T-cell (primary cell): ENCODE measurements around the gene DIP2C. TPM values are rescaled to one million over a fixed set of nuclear protein-coding genes. Genes with fewer than 3 reads are reported as not detected.

Experiments
- ATAC-seq, 4 experiments: fragments of 200-7000 bp in 3 of 4; fragments of 150-1000 bp in 1 of 4; cut with Tn5 transposase; replicated peaks in 1 of 4; 1 replicate in 3 of 4; 2 replicates in 1 of 4; pipeline ENCODE4 v1.10.0; 2021; ENCODE audit warnings: moderate library complexity in 3 of 4, mild to moderate bottlenecking in 2 of 4, moderate number of reproducible peaks in 1 of 4
- CTCF ChIA-PET, 2 donors: fragments of 300-600 bp; sonication (Branson Sonifier 250); formaldehyde crosslinking; loops; one replicate each; lab custom pipeline; 2022; ENCODE audit warnings: antibody characterized with exemption in 2 of 2; lab: Charles Lee
- POLR2A ChIA-PET, 2 donors: fragments of 300-600 bp; sonication (Branson Sonifier 250); formaldehyde crosslinking; loops; one replicate each; lab custom pipeline; 2022; ENCODE audit warnings: antibody characterized with exemption in 2 of 2; lab: Charles Lee
- DNase-seq, 35 experiments: peaks; one replicate each; pipeline versions ENCODE4 v3.0.0 to v3.0.0-alpha.2; 2013 to 2023
- H3K27ac ChIP-seq: one replicate; pipeline ENCODE4 v1.5.1; 2013; ENCODE audit warnings: low read length
- H3K27me3 ChIP-seq, 2 experiments: replicated peaks in 1 of 2; 1 replicate in 1 of 2; 2 replicates in 1 of 2; pipeline versions ENCODE4 v1.6.1 to v1.7.0; 2013; ENCODE audit warnings: low read length in 1 of 2, mixed read lengths in 1 of 2; ENCODE audit not compliant: control insufficient read depth in 2 of 2, insufficient read depth in 2 of 2; ENCODE audit errors: extremely low read depth in 1 of 2
- H3K36me3 ChIP-seq, 2 donors: 1 replicate in 1 of 2; 2 replicates in 1 of 2; pipeline versions ENCODE4 v1.6.1 to v1.7.0; 2013; ENCODE audit warnings: low read length in 1 of 2; ENCODE audit not compliant: control insufficient read depth in 2 of 2, insufficient read depth in 1 of 2; ENCODE audit errors: extremely low read depth in 1 of 2
- H3K4me1 ChIP-seq, 2 experiments: 1 replicate in 1 of 2; 2 replicates in 1 of 2; pipeline versions ENCODE4 v1.6.1 to v1.7.0; 2013; ENCODE audit warnings: low read length in 2 of 2, mixed read lengths in 1 of 2; ENCODE audit not compliant: insufficient read depth in 2 of 2, control insufficient read depth in 1 of 2; ENCODE audit errors: extremely low read depth in 1 of 2
- H3K4me3 ChIP-seq, 2 donors: 1 replicate in 1 of 2; 2 replicates in 1 of 2; pipeline versions ENCODE4 v1.5.1 to v1.7.0; 2013; ENCODE audit warnings: mild to moderate bottlenecking in 2 of 2, low read length in 1 of 2, moderate library complexity in 1 of 2; ENCODE audit not compliant: control insufficient read depth in 1 of 2; ENCODE audit errors: extremely low read depth in 1 of 2
- H3K9me3 ChIP-seq: 2 replicates; pipeline ENCODE4 v1.7.0; 2013
- H3K27ac Mint-ChIP-seq, 2 donors: one replicate each; pipeline ENCODE4 v1.8.0; 2020 to 2021; ENCODE audit warnings: mild to moderate bottlenecking in 2 of 2, mixed read lengths in 2 of 2
- H3K27me3 Mint-ChIP-seq, 2 donors: one replicate each; pipeline ENCODE4 v1.8.0; 2021 to 2022; ENCODE audit warnings: mixed read lengths in 2 of 2
- H3K36me3 Mint-ChIP-seq: one replicate; pipeline ENCODE4 v1.8.0; 2021; ENCODE audit warnings: mixed read lengths
- H3K4me1 Mint-ChIP-seq, 3 donors: one replicate each; pipeline ENCODE4 v1.8.0; 2020 to 2022; ENCODE audit warnings: mixed read lengths in 3 of 3, mild to moderate bottlenecking in 1 of 3
- H3K4me3 Mint-ChIP-seq, 3 donors: one replicate each; pipeline ENCODE4 v1.8.0; 2020 to 2022; ENCODE audit warnings: mild to moderate bottlenecking in 3 of 3, mixed read lengths in 3 of 3, moderate library complexity in 3 of 3
- H3K9me3 Mint-ChIP-seq, 3 donors: one replicate each; pipeline ENCODE4 v1.8.0; 2020 to 2022; ENCODE audit warnings: mixed read lengths in 3 of 3
- WGBS: methylation state at CpG from one replicate; pipeline ENCODE4 v1.1.5; 2013; ENCODE audit warnings: missing lambda C conversion rate; ENCODE audit not compliant: insufficient coverage; 5-methylcytosine and 5-hydroxymethylcytosine counted together
- total RNA-seq, 35 experiments: library from RNA in 6 of 35; stranded (reverse) in 6 of 35; fragments of 120-200 nt in 1 of 35; gene quantifications; one replicate each; pipeline versions ENCODE4 v1.2.1 to v1.2.4 and lab custom pipeline; 2013 to 2026

Gene DIP2C
- total RNA-seq, 5 donors from 2014 or later (not counting 1 experiment from before 2014, with no cell fraction given): 2.7 to 7.4 (median 4.5) TPM

GRCh38 chr10:421170-421569, 268.3 kb downstream of the DIP2C start:
- WGBS: 88% methylated on average over 4 of the region's 8 CpGs
- no peak for ATAC-seq
- CTCF ChIA-PET: no interaction called here

GRCh38 chr10:420154-421121, 269.0 kb downstream of the DIP2C start:
- no peaks in the 10 kb centered on the region for H3K9me3 Mint-ChIP-seq
- Histone ChIP-seq H3K4me3 (no peak overlapping the region), H3K4me1 (no peaks in the 10 kb centered on the region), H3K9me3 (no peaks in the 10 kb centered on the region), H3K36me3 (no peaks in the 10 kb centered on the region), H3K27me3 (no peaks in the 10 kb centered on the region), H3K27ac (no peak overlapping the region)
- no peak for DNase-seq
- 95% methylated on average over 41 of the region's 46 CpGs for WGBS
- ATAC-seq: no peak
- POLR2A ChIA-PET: no interaction called here
- no peak overlapping the region for H3K4me3 Mint-ChIP-seq
- peaks cover 8% of the 10 kb centered on the region for H3K36me3 Mint-ChIP-seq
- no peaks in the 10 kb centered on the region for H3K27me3 Mint-ChIP-seq
- H3K4me1 Mint-ChIP-seq: peaks cover 0 to 3% (median 0%) of the 10 kb centered on the region in 3 donors
- CTCF ChIA-PET: no interaction called here
- H3K27ac Mint-ChIP-seq: no peak overlapping the region

More at GRCh38 chr10:421170-421569, 268.3 kb downstream of the DIP2C start:
- H3K4me1 ChIP-seq: peaks cover 0 to under 1% of the 10 kb centered on the region in 2 experiments
- Mint-ChIP-seq H3K36me3 (peaks cover 8% of the 10 kb centered on the region), H3K9me3 (no peaks in the 10 kb centered on the region), H3K4me1 (peaks cover 0 to 5% (median 3%) of the 10 kb centered on the region in 3 donors), H3K27ac (no peak overlapping the region), H3K4me3 (no peak overlapping the region), H3K27me3 (no peaks in the 10 kb centered on the region)
- H3K4me3 ChIP-seq: no peak overlapping the region
- no peak for DNase-seq
- no peaks in the 10 kb centered on the region for H3K27me3 ChIP-seq
- H3K27ac ChIP-seq: no peak overlapping the region
- H3K9me3 ChIP-seq: no peaks in the 10 kb centered on the region
- no peaks in the 10 kb centered on the region for H3K36me3 ChIP-seq
- POLR2A ChIA-PET: no interaction called here

GRCh38 chr10:418894-419293, 270.6 kb downstream of the DIP2C start:
- Mint-ChIP-seq H3K27ac (no peak overlapping the region), H3K4me1 (peaks cover 0 to 3% (median 0%) of the 10 kb centered on the region in 3 donors), H3K4me3 (no peak overlapping the region), H3K36me3 (peaks cover 8% of the 10 kb centered on the region), H3K27me3 (no peaks in the 10 kb centered on the region), H3K9me3 (no peaks in the 10 kb centered on the region)
- Histone ChIP-seq H3K9me3 (no peaks in the 10 kb centered on the region), H3K27ac (no peak overlapping the region), H3K27me3 (no peaks in the 10 kb centered on the region), H3K36me3 (no peaks in the 10 kb centered on the region), H3K4me1 (no peaks in the 10 kb centered on the region), H3K4me3 (no peak overlapping the region)
- DNase-seq (no peak), ATAC-seq (no peak)
- CTCF ChIA-PET: no interaction called here
- POLR2A ChIA-PET: no interaction called here
- 95% methylated on average over 16 of the region's 19 CpGs for WGBS

- Mint-ChIP-seq H3K36me3 (peaks cover 8% of the 10 kb centered on the region), H3K27me3 (no peaks in the 10 kb centered on the region), H3K9me3 (no peaks in the 10 kb centered on the region), H3K4me1 (peaks cover 0 to 3% (median 0%) of the 10 kb centered on the region in 3 donors), H3K27ac (no peak overlapping the region), H3K4me3 (no peak overlapping the region)
- no peaks in the 10 kb centered on the region for H3K4me1 ChIP-seq
- H3K4me3 ChIP-seq: no peak overlapping the region
- no peaks in the 10 kb centered on the region for H3K36me3 ChIP-seq
- ATAC-seq: no peak
- WGBS: 91% methylated on average over 13 of the region's 15 CpGs
- no peak overlapping the region for H3K27ac ChIP-seq
- ChIA-PET CTCF (no interaction called here), POLR2A (no interaction called here)
- H3K27me3 ChIP-seq: no peaks in the 10 kb centered on the region
- no peak for DNase-seq
- H3K9me3 ChIP-seq: no peaks in the 10 kb centered on the region
Measured at GRCh38 chr10:418226-418625, 271.2 kb downstream of the DIP2C start.

- Mint-ChIP-seq H3K27ac (no peak overlapping the region), H3K4me1 (peaks cover 0 to under 1% (median 0%) of the 10 kb centered on the region in 3 donors), H3K4me3 (no peak overlapping the region), H3K9me3 (no peaks in the 10 kb centered on the region), H3K36me3 (peaks cover 10% of the 10 kb centered on the region), H3K27me3 (no peaks in the 10 kb centered on the region)
- ATAC-seq (no peak), DNase-seq (no peak)
- no peaks in the 10 kb centered on the region for H3K27me3 ChIP-seq
- 75% methylated on average over 9 of the region's 13 CpGs for WGBS
- POLR2A ChIA-PET: no interaction called here
- H3K4me1 ChIP-seq: no peaks in the 10 kb centered on the region
- no peaks in the 10 kb centered on the region for H3K36me3 ChIP-seq
- no peak overlapping the region for H3K4me3 ChIP-seq
- CTCF ChIA-PET: no interaction called here
- H3K9me3 ChIP-seq: no peaks in the 10 kb centered on the region
- no peak overlapping the region for H3K27ac ChIP-seq
Measured at GRCh38 chr10:416091-416515, 273.4 kb downstream of the DIP2C start.

- H3K4me1 Mint-ChIP-seq: peaks cover 0 to 4% (median 0%) of the 10 kb centered on the region in 3 donors
- Histone ChIP-seq H3K27ac (no peak overlapping the region), H3K36me3 (peaks cover 0 to 5% of the 10 kb centered on the region in 2 donors), H3K9me3 (no peaks in the 10 kb centered on the region), H3K27me3 (no peaks in the 10 kb centered on the region), H3K4me1 (no peaks in the 10 kb centered on the region), H3K4me3 (no peak overlapping the region)
- H3K27me3 Mint-ChIP-seq: peaks cover 0 to 7% of the 10 kb centered on the region in 2 donors
- 84% methylated on average over 20 of the region's 26 CpGs for WGBS
- ChIA-PET POLR2A (no interaction called here), CTCF (no interaction called here)
- no peak overlapping the region for H3K27ac Mint-ChIP-seq
- H3K9me3 Mint-ChIP-seq: no peaks in the 10 kb centered on the region
- H3K36me3 Mint-ChIP-seq: peaks cover 19% of the 10 kb centered on the region
- H3K4me3 Mint-ChIP-seq: no peak overlapping the region
- ATAC-seq (no peak), DNase-seq (no peak)
Measured at GRCh38 chr10:413662-414071, 275.8 kb downstream of the DIP2C start.
